IMR-90 (cell line): Measurements from ENCODE around the gene SLX4. TPM values are rescaled to one million over a fixed set of nuclear protein-coding genes. Genes with fewer than 3 reads are reported as not detected.
A peak's percentile ranks its signal among the peaks of the same experiment; 100 is the strongest.

ENCODE experiments used
- ATAC-seq: fragments of 200-7000 bp; cut with Tn5 transposase; 2 replicates; pipeline ENCODE4 v1.9.1; 2020; ENCODE audit warnings: low read depth, mild to moderate bottlenecking, moderate library complexity
- BruUV-seq: library from RNA; stranded (reverse); fragments of 400-500 nt; replicated peaks from 2 replicates; lab custom pipeline; 2021; lab: Mats Ljungman, UMichigan
- CTCF ChIA-PET: fragments of 300-600 bp; formaldehyde crosslinking; extraction: SDS; loops from one replicate; lab custom pipeline; 2021; ENCODE audit warnings: antibody characterized with exemption; lab: Yijun Ruan, JAX
- POLR2A ChIA-PET: fragments of 300-600 bp; sonication (Branson Sonifier 250); formaldehyde crosslinking; loops from one replicate; lab custom pipeline; 2022; ENCODE audit warnings: antibody characterized with exemption; ENCODE audit not compliant: unreplicated experiment; lab: Charles Lee
- DNase-seq: peaks from one replicate; pipeline ENCODE4 v3.0.0; 2013
- H2AFZ ChIP-seq: replicated peaks from 2 replicates; pipeline ENCODE3; 2013; ENCODE audit warnings: low read length, mild to moderate bottlenecking; ENCODE audit not compliant: poor library complexity
- H2AK5ac ChIP-seq: 2 replicates; pipeline ENCODE4 v1.6.1; 2013; ENCODE audit warnings: low read depth, low read length, inconsistent platforms
- H2AK9ac ChIP-seq: replicated peaks from 2 replicates; pipeline ENCODE3; 2013; ENCODE audit warnings: mild to moderate bottlenecking, low read depth, low read length, moderate library complexity; ENCODE audit not compliant: poor library complexity
- H2BK120ac ChIP-seq: 2 replicates; pipeline ENCODE4 v1.6.1; 2013; ENCODE audit warnings: low read depth, low read length, inconsistent platforms
- H2BK15ac ChIP-seq: 3 replicates; pipeline ENCODE4 v1.6.1; 2013; ENCODE audit warnings: low read depth, low read length, inconsistent platforms
- H2BK20ac ChIP-seq: 2 replicates; pipeline ENCODE4 v1.6.1; 2013; ENCODE audit warnings: low read depth, mild to moderate bottlenecking, inconsistent platforms, low read length, moderate library complexity
- H2BK5ac ChIP-seq: 2 replicates; pipeline ENCODE4 v1.6.1; 2013; ENCODE audit warnings: mild to moderate bottlenecking, low read depth, low read length, inconsistent platforms; ENCODE audit not compliant: poor library complexity, severe bottlenecking
- H3K14ac ChIP-seq: replicated peaks from 2 replicates; pipeline ENCODE4 v1.6.1; 2013; ENCODE audit warnings: low read depth, low read length, inconsistent platforms
- H3K18ac ChIP-seq: 2 replicates; pipeline ENCODE4 v1.6.1; 2013; ENCODE audit warnings: low read depth, low read length, control low read depth
- H3K23ac ChIP-seq: 2 replicates; pipeline ENCODE4 v1.6.1; 2013; ENCODE audit warnings: low read depth, low read length, inconsistent platforms
- H3K27ac ChIP-seq: 2 replicates; pipeline ENCODE4 v1.5.1; 2013; ENCODE audit warnings: mild to moderate bottlenecking, control low read depth, low read length; ENCODE audit not compliant: insufficient read depth
- H3K27me3 ChIP-seq: 2 replicates; pipeline ENCODE4 v1.6.1; 2013; ENCODE audit warnings: low read length; ENCODE audit not compliant: control insufficient read depth, insufficient read depth
- H3K36me3 ChIP-seq: 2 replicates; pipeline ENCODE4 v1.6.1; 2013; ENCODE audit warnings: low read length, mixed read lengths; ENCODE audit not compliant: control insufficient read depth, insufficient read depth
- H3K4ac ChIP-seq: 2 replicates; pipeline ENCODE4 v1.6.1; 2013; ENCODE audit warnings: low read depth, low read length, inconsistent platforms
- H3K4me1 ChIP-seq: 2 replicates; pipeline ENCODE4 v1.6.1; 2013; ENCODE audit warnings: low read length, mixed read lengths; ENCODE audit not compliant: control insufficient read depth, insufficient read depth
- H3K4me2 ChIP-seq: 2 replicates; pipeline ENCODE4 v1.6.1; 2013; ENCODE audit warnings: low read depth, mild to moderate bottlenecking, control low read depth, low read length, moderate library complexity
- H3K4me3 ChIP-seq: 2 replicates; pipeline ENCODE4 v1.5.1; 2013; ENCODE audit warnings: low read depth, mild to moderate bottlenecking, control low read depth, low read length, moderate library complexity; ENCODE audit not compliant: insufficient read depth
- H3K56ac ChIP-seq: 2 replicates; pipeline ENCODE4 v1.6.1; 2013; ENCODE audit warnings: low read length, inconsistent platforms; ENCODE audit not compliant: insufficient read depth; ENCODE audit errors: extremely low read depth
- H3K79me1 ChIP-seq, 2 experiments: 2 replicates each; pipeline ENCODE4 v1.6.1; 2013; ENCODE audit warnings: low read length in 2 of 2, inconsistent platforms in 1 of 2, low read depth in 1 of 2
- H3K9ac ChIP-seq: 2 replicates; pipeline ENCODE4 v1.6.1; 2013; ENCODE audit warnings: low read depth, low read length, control low read depth
- H3K9me1 ChIP-seq: 2 replicates; pipeline ENCODE4 v1.6.1; 2013; ENCODE audit warnings: low read length, inconsistent platforms; ENCODE audit not compliant: insufficient read depth
- H3K9me3 ChIP-seq: 2 replicates; pipeline ENCODE4 v1.6.1; 2013; ENCODE audit warnings: low read length; ENCODE audit not compliant: control insufficient read depth, insufficient read depth
- H4K20me1 ChIP-seq: 2 replicates; pipeline ENCODE4 v1.6.1; 2013; ENCODE audit warnings: low read length, inconsistent platforms; ENCODE audit not compliant: insufficient read depth
- H4K5ac ChIP-seq: 2 replicates; pipeline ENCODE4 v1.6.1; 2013; ENCODE audit warnings: mild to moderate bottlenecking, low read depth, low read length, control low read depth
- H4K8ac ChIP-seq, 2 experiments: 2 replicates each; pipeline ENCODE4 v1.6.1; 2013; ENCODE audit warnings: low read depth in 2 of 2, low read length in 2 of 2, control low read depth in 1 of 2, inconsistent platforms in 1 of 2
- H4K91ac ChIP-seq: 2 replicates; pipeline ENCODE4 v1.6.1; 2013; ENCODE audit warnings: low read depth, low read length, inconsistent platforms; ENCODE audit not compliant: insufficient read depth
- RAD21 ChIP-seq: IDR thresholded peaks from 2 replicates; pipeline ENCODE4 v1.6.1; 2012; ENCODE audit warnings: low read length, improper control_type of control experiment
- WGBS, 2 experiments: methylation state at CpG; one replicate each; pipeline versions ENCODE4 v1.1.5 to v1.1.7; 2013; ENCODE audit warnings: missing lambda C conversion rate in 2 of 2; ENCODE audit not compliant: insufficient read length in 1 of 2; ENCODE audit errors: extremely low coverage in 2 of 2; 5-methylcytosine and 5-hydroxymethylcytosine counted together
- dilution Hi-C: fragments of 300-500 bp; cut with HindIII; formaldehyde crosslinking; loops from one replicate; pipeline ENCODE4 v1.14.3; 2018; ENCODE audit warnings: low sequenced_read_pairs; ENCODE audit not compliant: unreplicated experiment
- in situ Hi-C: fragments of 300-500 bp; cut with MboI; formaldehyde crosslinking; loops from 3 replicates; pipeline ENCODE4 v1.14.3; 2019; ENCODE audit warnings: low sequenced_read_pairs, inconsistent platforms, mixed read lengths
- intact Hi-C: fragments of 100-400 bp; cut with micrococcal nuclease; formaldehyde crosslinking; loops from 2 replicates; pipeline ENCODE4 v1.10.0; 2022
- polyA plus RNA-seq, 3 experiments: library from polyadenylated mRNA; depleted of rRNA; stranded (reverse); fragments of >200 nt; gene quantifications; 2 replicates each; pipeline ENCODE4 v1.2.3, GENCODE V29; 2012; ENCODE audit warnings: low replicate concordance in 1 of 3
- total RNA-seq: library from RNA; depleted of rRNA; stranded (reverse); fragments of >200 nt; gene quantifications from 2 replicates; pipeline ENCODE4 v1.2.3, GENCODE V29; 2012
- TF ChIP-seq, protein P1 (sequence below): fragments of 150-350 bp; IDR thresholded peaks from 2 replicates; pipeline ENCODE4 v1.6.1; 2016; ENCODE audit warnings: low read depth, mild to moderate bottlenecking, low read length, moderate library complexity, borderline replicate concordance
- TF ChIP-seq, protein P2 (sequence below): conservative IDR thresholded peaks from 2 replicates; pipeline ENCODE4 v1.5.1; 2012; ENCODE audit warnings: mild to moderate bottlenecking, low read depth, low read length, improper control_type of control experiment

SLX4 gene
- total and polyA plus RNA-seq, 2 of the 4 experiments (the other 2 are of a cell fraction) = 1.3 to 3.1 TPM

DNA sequence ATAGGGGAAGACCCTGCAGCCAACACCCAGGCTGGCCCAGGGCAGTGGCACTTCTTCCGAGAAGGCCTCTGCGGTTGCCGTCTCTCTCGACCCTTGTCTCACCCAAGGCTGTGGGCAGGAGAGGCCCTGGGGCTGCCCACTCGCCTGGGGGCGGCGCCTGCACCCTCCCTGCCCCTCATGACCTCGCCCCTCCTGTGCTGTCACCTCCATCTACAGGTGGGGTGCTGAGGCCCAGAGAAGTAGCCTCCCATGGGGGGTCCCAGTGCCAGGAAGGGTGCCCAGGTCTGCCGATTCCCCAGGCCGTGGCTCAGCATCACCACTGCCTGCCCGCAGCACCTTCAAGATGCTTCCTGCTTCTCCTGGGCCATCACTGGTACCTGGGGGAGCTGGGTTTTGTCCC, 35.2 kb downstream of the SLX4 start:
- in situ Hi-C loops (no loop called here), intact Hi-C loops (no loop called here), dilution Hi-C loops (no loop called here)
- H3K23ac ChIP-seq = no peak overlapping the region
- no peaks in the 10 kb centered on the region; the same call in 1 of the 2 replicates for H3K4me1 ChIP-seq
- no peak overlapping the region for H2BK120ac ChIP-seq
- no peak overlapping the region for H3K14ac ChIP-seq
- H2BK5ac ChIP-seq = no peak overlapping the region
- H2AK9ac ChIP-seq = peak overlapping the region; percentile 42
- H3K27me3 ChIP-seq = peaks cover 4% of the 10 kb centered on the region
- H3K27ac ChIP-seq = no peak overlapping the region
- no TSS peak for BruUV-seq
- no peak overlapping the region for H2AFZ ChIP-seq
- H2AK5ac ChIP-seq = no peak overlapping the region
- DNase-seq = no peak
- no peak for ATAC-seq
- TF ChIP-seq, protein P1, sequence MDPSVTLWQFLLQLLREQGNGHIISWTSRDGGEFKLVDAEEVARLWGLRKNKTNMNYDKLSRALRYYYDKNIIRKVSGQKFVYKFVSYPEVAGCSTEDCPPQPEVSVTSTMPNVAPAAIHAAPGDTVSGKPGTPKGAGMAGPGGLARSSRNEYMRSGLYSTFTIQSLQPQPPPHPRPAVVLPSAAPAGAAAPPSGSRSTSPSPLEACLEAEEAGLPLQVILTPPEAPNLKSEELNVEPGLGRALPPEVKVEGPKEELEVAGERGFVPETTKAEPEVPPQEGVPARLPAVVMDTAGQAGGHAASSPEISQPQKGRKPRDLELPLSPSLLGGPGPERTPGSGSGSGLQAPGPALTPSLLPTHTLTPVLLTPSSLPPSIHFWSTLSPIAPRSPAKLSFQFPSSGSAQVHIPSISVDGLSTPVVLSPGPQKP = no peak
- no peak for TF ChIP-seq RAD21
- TF ChIP-seq, protein P2, sequence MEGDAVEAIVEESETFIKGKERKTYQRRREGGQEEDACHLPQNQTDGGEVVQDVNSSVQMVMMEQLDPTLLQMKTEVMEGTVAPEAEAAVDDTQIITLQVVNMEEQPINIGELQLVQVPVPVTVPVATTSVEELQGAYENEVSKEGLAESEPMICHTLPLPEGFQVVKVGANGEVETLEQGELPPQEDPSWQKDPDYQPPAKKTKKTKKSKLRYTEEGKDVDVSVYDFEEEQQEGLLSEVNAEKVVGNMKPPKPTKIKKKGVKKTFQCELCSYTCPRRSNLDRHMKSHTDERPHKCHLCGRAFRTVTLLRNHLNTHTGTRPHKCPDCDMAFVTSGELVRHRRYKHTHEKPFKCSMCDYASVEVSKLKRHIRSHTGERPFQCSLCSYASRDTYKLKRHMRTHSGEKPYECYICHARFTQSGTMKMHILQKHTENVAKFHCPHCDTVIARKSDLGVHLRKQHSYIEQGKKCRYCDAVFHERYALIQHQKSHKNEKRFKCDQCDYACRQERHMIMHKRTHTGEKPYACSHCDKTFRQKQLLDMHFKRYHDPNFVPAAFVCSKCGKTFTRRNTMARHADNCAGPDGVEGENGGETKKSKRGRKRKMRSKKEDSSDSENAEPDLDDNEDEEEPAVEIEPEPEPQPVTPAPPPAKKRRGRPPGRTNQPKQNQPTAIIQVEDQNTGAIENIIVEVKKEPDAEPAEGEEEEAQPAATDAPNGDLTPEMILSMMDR = no peak
- no peak overlapping the region for H3K4ac ChIP-seq
- H3K79me1 ChIP-seq = no peaks in the 10 kb centered on the region
- H3K18ac ChIP-seq = no peak overlapping the region
- ChIA-PET POLR2A (no interaction called here), CTCF (no interaction called here)
- no peak overlapping the region for H3K4me3 ChIP-seq
- H4K20me1 ChIP-seq = no peaks in the 10 kb centered on the region
- no peak overlapping the region for H2BK20ac ChIP-seq
- no peaks in the 10 kb centered on the region; the same call in 1 of the 2 replicates for H3K9me3 ChIP-seq
- H3K56ac ChIP-seq = no peak overlapping the region
- WGBS, 2 experiments = 100% methylated on average over 3 of the region's 11 CpGs; no CpG with 5 or more reads in 1 of the 2 experiments
- no peak overlapping the region for H4K5ac ChIP-seq
- no peak overlapping the region for H3K9ac ChIP-seq
- H3K9me1 ChIP-seq = no peaks in the 10 kb centered on the region
- no peaks in the 10 kb centered on the region for H3K36me3 ChIP-seq
- H3K4me2 ChIP-seq = no peak overlapping the region
- no peak overlapping the region for H4K8ac ChIP-seq
- no peak overlapping the region for H2BK15ac ChIP-seq
- H4K91ac ChIP-seq = no peak overlapping the region
